WTC11 (cell line): ENCODE data around the gene SHISA7. TPM values are rescaled to one million over a fixed set of nuclear protein-coding genes. Genes with fewer than 3 reads are reported as not detected.

Experiments used
- ATAC-seq: fragments of 200-7000 bp; cut with Tn5 transposase; 2 replicates; pipeline ENCODE4 v1.10.0; 2021; ENCODE audit warnings: mild to moderate bottlenecking, moderate library complexity
- CTCF ChIA-PET: fragments of 300-600 bp; sonication (Branson Sonifier 250); formaldehyde crosslinking; loops from one replicate; lab custom pipeline; 2021; ENCODE audit warnings: antibody characterized with exemption; lab: Charles Lee
- POLR2A ChIA-PET: fragments of 350-600 bp; sonication (Branson Sonifier 250); formaldehyde crosslinking; loops from one replicate; lab custom pipeline; 2021; ENCODE audit warnings: antibody characterized with exemption; lab: Charles Lee
- DNase-seq: peaks from one replicate; pipeline ENCODE4 v3.0.0; 2021; ENCODE audit warnings: low spot score
- H3K27ac Mint-ChIP-seq: 2 replicates; pipeline ENCODE4 v1.8.0; 2021; ENCODE audit warnings: mixed read lengths
- H3K27me3 Mint-ChIP-seq: 2 replicates; pipeline ENCODE4 v1.8.0; 2021; ENCODE audit warnings: low read depth, mild to moderate bottlenecking, moderate library complexity, mixed read lengths
- H3K36me3 Mint-ChIP-seq: 2 replicates; pipeline ENCODE4 v1.8.0; 2021; ENCODE audit warnings: mixed read lengths
- H3K4me1 Mint-ChIP-seq: 2 replicates; pipeline ENCODE4 v1.8.0; 2022; ENCODE audit warnings: mixed read lengths
- H3K4me3 Mint-ChIP-seq: 2 replicates; pipeline ENCODE4 v1.8.0; 2021; ENCODE audit warnings: mild to moderate bottlenecking, moderate library complexity, mixed read lengths
- H3K9me3 Mint-ChIP-seq: 2 replicates; pipeline ENCODE4 v1.8.0; 2021; ENCODE audit warnings: mixed read lengths
- CREM ChIP-seq: sonication (generic); formaldehyde crosslinking; IDR thresholded peaks from 2 replicates; pipeline ENCODE4 v1.8.1; 2022; ENCODE audit warnings: mild to moderate bottlenecking, missing genetic modification reagents, moderate library complexity
- E2F4 ChIP-seq: sonication (generic); formaldehyde crosslinking; IDR thresholded peaks from 2 replicates; pipeline ENCODE4 v1.8.1; 2022; ENCODE audit warnings: low read depth, mild to moderate bottlenecking, moderate library complexity, missing genetic modification reagents, borderline replicate concordance
- FOXK1 ChIP-seq: sonication (generic); formaldehyde crosslinking; IDR thresholded peaks from 2 replicates; pipeline ENCODE4 v1.8.0; 2022; ENCODE audit warnings: mild to moderate bottlenecking, moderate library complexity, missing genetic modification reagents
- FOXP1 ChIP-seq: sonication (generic); formaldehyde crosslinking; IDR thresholded peaks from 2 replicates; pipeline ENCODE4 v1.8.0; 2022; ENCODE audit warnings: missing genetic modification reagents, mild to moderate bottlenecking, moderate library complexity, borderline replicate concordance
- GABPB1 ChIP-seq: sonication (generic); formaldehyde crosslinking; IDR thresholded peaks from 2 replicates; pipeline ENCODE4 v1.8.1; 2023; ENCODE audit warnings: mild to moderate bottlenecking, missing genetic modification reagents
- GTF2I ChIP-seq: fragments of 250-450 bp; sonication (Bioruptor Pico); conservative IDR thresholded peaks from 2 replicates; pipeline ENCODE4 v1.4.0; 2021; ENCODE audit warnings: mild to moderate bottlenecking
- IRF2 ChIP-seq: sonication (generic); formaldehyde crosslinking; IDR thresholded peaks from 2 replicates; pipeline ENCODE4 v1.8.0; 2022; ENCODE audit warnings: low read depth, missing genetic modification reagents, borderline replicate concordance
- JAZF1 ChIP-seq: fragments of 250-450 bp; sonication (Bioruptor Pico); IDR thresholded peaks from 2 replicates; pipeline ENCODE4 v1.9.0; 2021; ENCODE audit warnings: moderate library complexity, mild to moderate bottlenecking, inconsistent platforms
- MXD4 ChIP-seq: fragments of 250-450 bp; sonication (Bioruptor Pico); IDR thresholded peaks from 2 replicates; pipeline ENCODE4 v1.8.0; 2021; ENCODE audit warnings: mild to moderate bottlenecking, moderate library complexity, borderline replicate concordance
- MYBL2 ChIP-seq: sonication (generic); formaldehyde crosslinking; IDR thresholded peaks from 2 replicates; pipeline ENCODE4 v1.8.1; 2023; ENCODE audit warnings: mild to moderate bottlenecking, moderate library complexity, missing genetic modification reagents
- NR1H2 ChIP-seq: sonication (generic); formaldehyde crosslinking; IDR thresholded peaks from 2 replicates; pipeline ENCODE4 v1.9.0; 2021; ENCODE audit warnings: mild to moderate bottlenecking, moderate library complexity, missing genetic modification reagents
- NR3C1 ChIP-seq: sonication (generic); formaldehyde crosslinking; conservative IDR thresholded peaks from 2 replicates; pipeline ENCODE4 v1.8.1; 2023; ENCODE audit warnings: low read depth, mild to moderate bottlenecking, missing genetic modification reagents
- PRDM15 ChIP-seq: sonication (generic); formaldehyde crosslinking; IDR thresholded peaks from 2 replicates; pipeline ENCODE4 v1.8.0; 2022; ENCODE audit warnings: missing genetic modification reagents
- PREB ChIP-seq: sonication (generic); formaldehyde crosslinking; IDR thresholded peaks from 2 replicates; pipeline ENCODE4 v1.8.1; 2022; ENCODE audit warnings: mild to moderate bottlenecking, missing genetic modification reagents, moderate library complexity, borderline replicate concordance
- STAT6 ChIP-seq: sonication (generic); formaldehyde crosslinking; conservative IDR thresholded peaks from 2 replicates; pipeline ENCODE4 v1.8.1; 2023; ENCODE audit warnings: mild to moderate bottlenecking, low read depth, missing genetic modification reagents, moderate library complexity
- TEAD1 ChIP-seq: sonication (generic); formaldehyde crosslinking; IDR thresholded peaks from 2 replicates; pipeline ENCODE4 v1.8.0; 2022; ENCODE audit warnings: mild to moderate bottlenecking, missing genetic modification reagents
- TP53 ChIP-seq: sonication (generic); formaldehyde crosslinking; IDR thresholded peaks from 2 replicates; pipeline ENCODE4 v1.8.1; 2023; ENCODE audit warnings: mild to moderate bottlenecking, missing genetic modification reagents
- ZNF121 ChIP-seq: sonication (generic); formaldehyde crosslinking; IDR thresholded peaks from 2 replicates; pipeline ENCODE4 v1.8.0; 2023; ENCODE audit warnings: missing genetic modification reagents
- ZNF138 ChIP-seq: sonication (generic); formaldehyde crosslinking; conservative IDR thresholded peaks from 2 replicates; pipeline ENCODE4 v1.8.1; 2022; ENCODE audit warnings: mild to moderate bottlenecking, moderate library complexity, missing genetic modification reagents
- ZNF232 ChIP-seq: sonication (generic); formaldehyde crosslinking; IDR thresholded peaks from 2 replicates; pipeline ENCODE4 v1.8.0; 2022; ENCODE audit warnings: mild to moderate bottlenecking, missing genetic modification reagents
- ZNF423 ChIP-seq: fragments of 250-450 bp; sonication (Bioruptor Pico); IDR thresholded peaks from 2 replicates; pipeline ENCODE4 v2.1.2; 2022; ENCODE audit warnings: mild to moderate bottlenecking, moderate library complexity
- ZNF512 ChIP-seq: sonication (generic); formaldehyde crosslinking; IDR thresholded peaks from 2 replicates; pipeline ENCODE4 v1.8.1; 2022; ENCODE audit warnings: missing genetic modification reagents, borderline replicate concordance
- ZSCAN18 ChIP-seq: fragments of 250-450 bp; sonication (Bioruptor Pico); IDR thresholded peaks from 2 replicates; pipeline ENCODE4 v2.1.2; 2022; ENCODE audit warnings: mild to moderate bottlenecking, moderate library complexity
- total RNA-seq: library from RNA; stranded (reverse); gene quantifications from 3 replicates; pipeline ENCODE4 v1.2.3, GENCODE V29; 2021

Gene SHISA7
- total RNA-seq, 1 experiment from 2014 or later = 0.79 TPM

- peaks cover 8% of the 10 kb centered on the region for H3K4me1 Mint-ChIP-seq
- ATAC-seq (no peak; the same call in 1 of the 2 replicates), DNase-seq (no peak)
- no peak overlapping the region for H3K4me3 Mint-ChIP-seq
- H3K36me3 Mint-ChIP-seq = no peaks in the 10 kb centered on the region
- no peaks in the 10 kb centered on the region for H3K9me3 Mint-ChIP-seq
- no peak for TF ChIP-seq NR1H2
- no peak for TF ChIP-seq ZNF423 (CRISPR knock-in tag)
- 0 out of 2 replicates have a peak, but pooled peaks have one; percentile 42 for TF ChIP-seq GTF2I
- TF ChIP-seq ZNF121 (CRISPR knock-in tag) = peak; percentile 69; the same call in 1 of the 2 replicates
- ChIA-PET POLR2A (no interaction called here), CTCF (interaction anchor here (0.5 to 1.2 kb wide), 3 partner anchors 17 to 54 kb away, joined by 3 to 8 read pairs (median 5); partner anchors contain the start of gene C19orf85)
- H3K27me3 Mint-ChIP-seq = peaks cover 23% of the 10 kb centered on the region; the same call in 1 of the 2 replicates
- no peak overlapping the region for H3K27ac Mint-ChIP-seq
Observed at GRCh38 chr19:55447421-55448174, 4.5 kb upstream of the SHISA7 start.

- Mint-ChIP-seq H3K4me3 (no peak overlapping the region), H3K27me3 (peaks cover 9% of the 10 kb centered on the region; the same call in 1 of the 2 replicates), H3K27ac (no peak overlapping the region), H3K9me3 (no peaks in the 10 kb centered on the region), H3K36me3 (no peaks in the 10 kb centered on the region), H3K4me1 (peaks cover 16% of the 10 kb centered on the region)
- ChIA-PET POLR2A (no interaction called here), CTCF (interaction anchor here (0.6 to 1.2 kb wide), 2 partner anchors 21 to 187 kb away, joined by 4 to 8 read pairs; no protein-coding TSS in a partner anchor)
- ATAC-seq = no peak
- DNase-seq = no peak
- TF ChIP-seq ZSCAN18 (CRISPR knock-in tag) (no peak), MYBL2 (CRISPR knock-in tag) (no peak), IRF2 (CRISPR knock-in tag) (no peak), FOXP1 (CRISPR knock-in tag) (no peak), JAZF1 (CRISPR knock-in tag) (no peak), PREB (CRISPR knock-in tag) (no peak), MXD4 (CRISPR knock-in tag) (no peak), TEAD1 (CRISPR knock-in tag) (no peak), E2F4 (no peak), ZNF232 (CRISPR knock-in tag) (no peak), ZNF138 (CRISPR knock-in tag) (no peak), PRDM15 (no peak), NR3C1 (no peak), TP53 (CRISPR knock-in tag) (no peak), FOXK1 (no peak), ZNF512 (CRISPR knock-in tag) (no peak), GABPB1 (CRISPR knock-in tag) (no peak), CREM (CRISPR knock-in tag) (no peak), STAT6 (CRISPR knock-in tag) (no peak)
Observed at GRCh38 chr19:55446060-55446459, 3.0 kb upstream of the SHISA7 start.
